H1 (cell line): ENCODE data around the gene SLC39A11. TPM values are rescaled to one million over a fixed set of nuclear protein-coding genes. Genes with fewer than 3 reads are reported as not detected.

Source experiments
- CTCF ChIA-PET: fragments of 300-600 bp; sonication (Branson Sonifier 250); formaldehyde crosslinking; loops from one replicate; lab custom pipeline; 2021; ENCODE audit not compliant: partially characterized antibody; lab: Charles Lee
- POLR2A ChIA-PET: fragments of 300-600 bp; sonication (Branson Sonifier 250); formaldehyde crosslinking; loops from one replicate; lab custom pipeline; 2021; ENCODE audit warnings: inconsistent platforms; ENCODE audit not compliant: partially characterized antibody; lab: Charles Lee
- DNase-seq, 2 experiments: peaks; one replicate each; pipeline versions ENCODE4 v3.0.0 to v3.0.0-alpha.2; 2010 to 2022; ENCODE audit warnings: low spot score in 2 of 2, low read depth in 1 of 2, mixed read lengths in 1 of 2
- FAIRE-seq: peaks from 2 replicates; lab custom pipeline; 2011; peaks lifted over from hg19 to GRCh38; lab: Jason Lieb, UNC
- H2AFZ ChIP-seq: 2 replicates; pipeline ENCODE4 v1.8.1; 2012; ENCODE audit warnings: low read length, inconsistent platforms
- H2AK5ac ChIP-seq: 2 replicates; pipeline ENCODE4 v1.6.1; 2013; ENCODE audit warnings: low read depth, low read length
- H2BK120ac ChIP-seq: replicated peaks from 2 replicates; pipeline ENCODE3; 2013; ENCODE audit warnings: low read depth, low read length, inconsistent platforms
- H2BK12ac ChIP-seq: 2 replicates; pipeline ENCODE4 v1.6.1; 2013; ENCODE audit warnings: low read depth, low read length
- H2BK15ac ChIP-seq: 2 replicates; pipeline ENCODE4 v1.6.1; 2013; ENCODE audit warnings: low read length
- H2BK20ac ChIP-seq: 2 replicates; pipeline ENCODE4 v1.6.1; 2013; ENCODE audit warnings: low read length
- H2BK5ac ChIP-seq: 2 replicates; pipeline ENCODE4 v1.6.1; 2013; ENCODE audit warnings: low read depth, low read length
- H3K14ac ChIP-seq: 2 replicates; pipeline ENCODE4 v1.6.1; 2013; ENCODE audit warnings: inconsistent platforms; ENCODE audit not compliant: insufficient read length
- H3K18ac ChIP-seq: 2 replicates; pipeline ENCODE4 v1.6.1; 2013; ENCODE audit warnings: low read length; ENCODE audit errors: extremely low read depth
- H3K23ac ChIP-seq: 2 replicates; pipeline ENCODE4 v1.6.1; 2013; ENCODE audit warnings: inconsistent platforms; ENCODE audit not compliant: insufficient read length
- H3K23me2 ChIP-seq: 2 replicates; pipeline ENCODE4 v1.6.1; 2013; ENCODE audit warnings: low read depth, low read length
- H3K27ac ChIP-seq: 2 replicates; pipeline ENCODE4 v1.6.1; 2011; ENCODE audit warnings: low read depth, low read length, inconsistent platforms
- H3K27me3 ChIP-seq, 4 experiments: replicated peaks in 1 of 4; 1 replicate in 1 of 4; 2 replicates in 3 of 4; pipeline versions ENCODE4 v1.6.1 to v1.8.1; 2011 to 2013; ENCODE audit warnings: low read length in 3 of 4, mild to moderate bottlenecking in 3 of 4, inconsistent platforms in 2 of 4, mixed read lengths in 2 of 4, moderate library complexity in 1 of 4; ENCODE audit not compliant: control insufficient read depth in 3 of 4, insufficient read depth in 3 of 4; ENCODE audit errors: extremely low read depth in 1 of 4
- H3K36me3 ChIP-seq, 4 experiments: 2 replicates each; pipeline versions ENCODE4 v1.6.1 to v1.8.1; 2011 to 2013; ENCODE audit warnings: mild to moderate bottlenecking in 4 of 4, low read length in 3 of 4, moderate library complexity in 2 of 4, control low read depth in 1 of 4, inconsistent platforms in 1 of 4; ENCODE audit not compliant: insufficient read depth in 4 of 4, control insufficient read depth in 2 of 4
- H3K4ac ChIP-seq: replicated peaks from 2 replicates; pipeline ENCODE3; 2013; ENCODE audit warnings: low read length, low read depth, mixed read lengths, inconsistent platforms; ENCODE audit not compliant: insufficient read length
- H3K4me1 ChIP-seq, 4 experiments: replicated peaks in 1 of 4; 1 replicate in 1 of 4; 2 replicates in 3 of 4; pipeline versions ENCODE4 v1.6.1 to v1.8.1; 2011 to 2013; ENCODE audit warnings: low read length in 3 of 4, inconsistent platforms in 2 of 4, mixed read lengths in 1 of 4; ENCODE audit not compliant: insufficient read depth in 4 of 4, control insufficient read depth in 3 of 4
- H3K4me2 ChIP-seq, 2 experiments: 2 replicates each; pipeline versions ENCODE4 v1.6.1 to v1.8.1; 2011 to 2013; ENCODE audit warnings: low read depth in 2 of 2, low read length in 2 of 2, control low read depth in 1 of 2, inconsistent platforms in 1 of 2, mild to moderate bottlenecking in 1 of 2; ENCODE audit not compliant: insufficient read depth in 1 of 2
- H3K4me3 ChIP-seq, 4 experiments: fragments of 200-600, 300-600 bp in 1 of 4; sonication (generic), shearing (Covaris generic), sonication (Bioruptor Twin) in 1 of 4; 2 replicates each; pipeline versions ENCODE4 v1.5.1 to v1.8.1; 2011 to 2016; ENCODE audit warnings: low read length in 4 of 4, low read depth in 3 of 4, control low read depth in 2 of 4, inconsistent platforms in 2 of 4, mild to moderate bottlenecking in 2 of 4, mixed read lengths in 1 of 4, moderate library complexity in 1 of 4; ENCODE audit not compliant: insufficient read depth in 2 of 4; ENCODE audit errors: extremely low read depth in 1 of 4
- H3K56ac ChIP-seq: replicated peaks from 2 replicates; pipeline ENCODE3; 2013; ENCODE audit warnings: low read depth, mild to moderate bottlenecking, mixed read lengths, low read length, inconsistent platforms; ENCODE audit not compliant: insufficient read length
- H3K79me1 ChIP-seq: 2 replicates; pipeline ENCODE4 v1.6.1; 2013; ENCODE audit warnings: low read depth, low read length, control low read depth
- H3K79me2 ChIP-seq, 2 experiments: 2 replicates each; pipeline versions ENCODE4 v1.6.1 to v1.8.1; 2012 to 2013; ENCODE audit warnings: low read length in 2 of 2, mild to moderate bottlenecking in 2 of 2, inconsistent platforms in 1 of 2; ENCODE audit not compliant: insufficient read depth in 2 of 2, control insufficient read depth in 1 of 2
- H3K9ac ChIP-seq, 4 experiments: replicated peaks in 1 of 4; 1 replicate in 1 of 4; 2 replicates in 3 of 4; pipeline versions ENCODE4 v1.6.1 to v1.8.1; 2011 to 2013; ENCODE audit warnings: low read depth in 3 of 4, low read length in 3 of 4, control low read depth in 2 of 4, mild to moderate bottlenecking in 2 of 4, moderate library complexity in 2 of 4, inconsistent platforms in 1 of 4; ENCODE audit errors: extremely low read depth in 1 of 4
- H3K9me3 ChIP-seq, 2 experiments: 2 replicates each; pipeline versions ENCODE4 v1.6.1 to v1.8.1; 2012 to 2013; ENCODE audit warnings: mild to moderate bottlenecking in 2 of 2, moderate library complexity in 2 of 2, control low read depth in 1 of 2, inconsistent platforms in 1 of 2, low read depth in 1 of 2, low read length in 1 of 2, mixed read lengths in 1 of 2; ENCODE audit not compliant: insufficient read depth in 2 of 2
- H4K20me1 ChIP-seq, 2 experiments: replicated peaks in 1 of 2; 2 replicates each; pipeline versions ENCODE3 to v1.8.1; 2011 to 2013; ENCODE audit warnings: inconsistent platforms in 2 of 2, low read length in 2 of 2, mild to moderate bottlenecking in 1 of 2; ENCODE audit not compliant: insufficient read depth in 2 of 2, control insufficient read depth in 1 of 2
- H4K5ac ChIP-seq: 2 replicates; pipeline ENCODE4 v1.6.1; 2013; ENCODE audit warnings: low read length, low read depth, mixed read lengths, inconsistent platforms; ENCODE audit not compliant: insufficient read length
- H4K8ac ChIP-seq: 2 replicates; pipeline ENCODE4 v1.8.0; 2013; ENCODE audit warnings: mild to moderate bottlenecking, moderate library complexity, low read length, inconsistent platforms; ENCODE audit not compliant: insufficient read depth; ENCODE audit errors: extremely low read depth
- H4K91ac ChIP-seq: replicated peaks from 2 replicates; pipeline ENCODE3; 2013; ENCODE audit warnings: low read length, mixed read lengths, inconsistent platforms; ENCODE audit not compliant: insufficient read length
- ATF3 ChIP-seq: IDR thresholded peaks from 2 replicates; pipeline ENCODE4 v1.6.1; 2011; ENCODE audit warnings: low read depth, mild to moderate bottlenecking, low read length; ENCODE audit not compliant: insufficient read depth
- BACH1 ChIP-seq: IDR thresholded peaks from 2 replicates; pipeline ENCODE4 v1.6.1; 2012; ENCODE audit warnings: low read length, improper control_type of control experiment
- EGR1 ChIP-seq: IDR thresholded peaks from 2 replicates; pipeline ENCODE4 v1.6.1; 2011; ENCODE audit warnings: low read depth, low read length, borderline replicate concordance
- GABPA ChIP-seq: IDR thresholded peaks from 2 replicates; pipeline ENCODE4 v1.6.1; 2011; ENCODE audit warnings: mild to moderate bottlenecking, low read length, moderate library complexity, borderline replicate concordance; ENCODE audit not compliant: insufficient read depth
- HDAC6 ChIP-seq: IDR thresholded peaks from one replicate; pipeline ENCODE4 v1.7.1; 2012; ENCODE audit warnings: low read depth, mild to moderate bottlenecking, inconsistent platforms, low read length, moderate library complexity
- RXRA ChIP-seq: IDR thresholded peaks from 2 replicates; pipeline ENCODE4 v1.6.1; 2011; ENCODE audit warnings: low read depth, mild to moderate bottlenecking, low read length, moderate library complexity; ENCODE audit not compliant: insufficient read depth
- SUZ12 ChIP-seq: fragments of 200-600 bp; sonication (generic); IDR thresholded peaks from 2 replicates; pipeline ENCODE4 v1.6.1; 2012; ENCODE audit warnings: mild to moderate bottlenecking, inconsistent platforms, low read length, moderate library complexity, mixed read lengths
- WGBS, 2 experiments: shearing (Covaris generic) in 1 of 2; methylation state at CpG; one replicate each; pipeline versions ENCODE4 v1.1.6 to v1.1.7; 2013 to 2015; ENCODE audit warnings: low lambda C conversion rate in 2 of 2, mixed read lengths in 2 of 2, inconsistent platforms in 1 of 2, low coverage in 1 of 2, missing lambda C conversion rate in 1 of 2; ENCODE audit not compliant: insufficient replicate concordance in 2 of 2, insufficient coverage in 1 of 2, insufficient read length in 1 of 2; ENCODE audit errors: extremely low coverage in 1 of 2, missing lambda C conversion rate in 1 of 2; 5-methylcytosine and 5-hydroxymethylcytosine counted together
- polyA plus RNA-seq, 7 experiments: library from polyadenylated mRNA; depleted of rRNA in 3 of 7; stranded (reverse) in 5 of 7; unstranded in 2 of 7; fragments of >200 nt in 5 of 7; fragments of 200-250 nt in 2 of 7; gene quantifications; 1 replicate in 5 of 7; 2 replicates in 1 of 7; 4 replicates in 1 of 7; pipeline versions ENCODE4 v1.2.1 to v1.2.3, GENCODE V29; 2011 to 2013; ENCODE audit warnings: missing spikeins in 2 of 7, mixed read lengths in 2 of 7
- total RNA-seq: library from RNA; stranded (reverse); fragmentation: NEBNext Ultra II Directional; extraction: Animal tissue kit (Norgen Biotek cat#: 25700); gene quantifications from 2 replicates; pipeline ENCODE4 v1.2.1, GENCODE V29; 2021

SLC39A11 gene
- total and polyA plus RNA-seq, 2 of the 8 experiments (the other 6 are each of a cell fraction or from before 2014, with no cell fraction given) = 12.2 to 19.6 TPM

DNA sequence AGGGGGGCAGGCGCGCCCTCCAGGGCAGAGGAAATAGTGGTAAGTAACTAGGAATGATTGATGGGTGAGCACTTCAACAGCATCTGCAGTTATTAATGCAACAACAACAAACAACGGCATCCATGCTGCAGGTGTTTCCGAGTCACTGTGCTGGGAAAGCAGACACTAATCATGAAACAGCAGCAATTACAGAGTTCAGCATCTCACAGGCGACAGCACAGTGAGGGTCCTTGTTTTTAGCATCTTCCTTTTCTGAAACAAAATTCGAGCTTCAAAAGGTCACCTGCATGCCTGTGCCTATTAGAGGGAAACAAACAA, 191.9 kb downstream of the SLC39A11 start:
- no peak overlapping the region for H3K4ac ChIP-seq
- CTCF ChIA-PET = no interaction called here
- TF ChIP-seq HDAC6 (no peak), EGR1 (no peak), ATF3 (no peak), GABPA (no peak), SUZ12 (no peak), RXRA (no peak), BACH1 (no peak)

More for the DNA sequence above, 191.9 kb downstream of the SLC39A11 start:
- Histone ChIP-seq H2BK5ac (no peak overlapping the region), H3K4me3 (no peak overlapping the region), H4K5ac (no peak overlapping the region), H3K56ac (no peak overlapping the region), H3K79me2 (no peaks in the 10 kb centered on the region), H3K18ac (no peak overlapping the region), H3K4me2 (no peak overlapping the region), H3K27me3 (no peaks in the 10 kb centered on the region), H2BK20ac (no peak overlapping the region), H3K14ac (no peak overlapping the region), H4K20me1 (no peaks in the 10 kb centered on the region), H3K79me1 (no peaks in the 10 kb centered on the region), H2AK5ac (no peak overlapping the region; the same call in 1 of the 2 replicates), H2BK15ac (no peak overlapping the region), H4K91ac (no peak overlapping the region), H2BK12ac (no peak overlapping the region), H3K23me2 (no peaks in the 10 kb centered on the region), H2AFZ (no peak overlapping the region), H2BK120ac (no peak overlapping the region), H3K9ac (no peak overlapping the region), H4K8ac (no peak overlapping the region), H3K27ac (no peak overlapping the region), H3K36me3 (no peaks in the 10 kb centered on the region), H3K9me3 (no peaks in the 10 kb centered on the region), H3K4me1 (peaks cover 0 to 6% (median 0%) of the 10 kb centered on the region in 4 experiments; a peak in 1 of 7 replicates), H3K23ac (no peak overlapping the region)
- DNase-seq (no peak), FAIRE-seq (no peak)
- 73% methylated on average over 6 of the region's 6 CpGs; no CpG with 5 or more reads in 1 of the 2 experiments for WGBS, 2 experiments
- POLR2A ChIA-PET = no interaction called here
